HepG2 (cell line): Measurements from ENCODE around the gene THADA. TPM values are rescaled to one million over a fixed set of nuclear protein-coding genes. Genes with fewer than 3 reads are reported as not detected.

Experiments used
- ATAC-seq: fragments of 200-7000 bp; cut with Tn5 transposase; 3 replicates; pipeline ENCODE4 v1.9.1; 2020; ENCODE audit warnings: mild to moderate bottlenecking, moderate library complexity
- BruUV-seq: library from RNA; stranded (reverse); fragments of 400-500 nt; replicated peaks from 2 replicates; lab custom pipeline; 2021; lab: Mats Ljungman, UMichigan
- CTCF ChIA-PET: fragments of 300-600 bp; formaldehyde crosslinking; extraction: SDS; loops from one replicate; lab custom pipeline; 2021; ENCODE audit warnings: low total read pairs, inconsistent platforms, low intra/inter-chr PET ratio; lab: Yijun Ruan, JAX
- POLR2A ChIA-PET: fragments of 350-600 bp; sonication (Branson Sonifier 250); formaldehyde crosslinking; loops from one replicate; lab custom pipeline; 2020; ENCODE audit warnings: antibody characterized with exemption, inconsistent platforms; lab: Yijun Ruan, JAX
- DNase-seq: peaks from one replicate; pipeline ENCODE4 v3.0.0-alpha.2; 2015; ENCODE audit warnings: low spot score
- FAIRE-seq: peaks from 3 replicates; lab custom pipeline; 2011; peaks lifted over from hg19 to GRCh38; lab: Jason Lieb, UNC
- H2AFZ ChIP-seq: one replicate; pipeline ENCODE4 v1.6.1; 2011; ENCODE audit warnings: low read length, inconsistent platforms
- H3K27ac ChIP-seq: fragments of 300-600 bp; 3 replicates; pipeline ENCODE4 v1.8.0; 2011; ENCODE audit warnings: mixed run types, mild to moderate bottlenecking, mixed read lengths, low read length, inconsistent platforms; ENCODE audit not compliant: insufficient read depth; ENCODE audit errors: extremely low read length
- H3K27me3 ChIP-seq, 2 experiments: fragments of 200-600 bp in 1 of 2; 2 replicates in 1 of 2; 3 replicates in 1 of 2; pipeline versions ENCODE4 v1.6.0 to v1.8.0; 2011; ENCODE audit warnings: low read length in 2 of 2, mild to moderate bottlenecking in 2 of 2, moderate library complexity in 2 of 2, inconsistent platforms in 1 of 2; ENCODE audit not compliant: insufficient read depth in 2 of 2, control insufficient read depth in 1 of 2
- H3K36me3 ChIP-seq, 2 experiments: fragments of 200-600 bp in 1 of 2; replicated peaks in 1 of 2; 2 replicates in 1 of 2; 3 replicates in 1 of 2; pipeline versions ENCODE4 v1.5.1 to v1.8.0; 2011; ENCODE audit warnings: low read length in 2 of 2, inconsistent platforms in 1 of 2; ENCODE audit not compliant: insufficient read depth in 2 of 2, control insufficient read depth in 1 of 2
- H3K4me1 ChIP-seq: 2 replicates; pipeline ENCODE4 v1.5.1; 2012; ENCODE audit warnings: low read length, inconsistent platforms; ENCODE audit not compliant: insufficient read depth
- H3K4me2 ChIP-seq: 2 replicates; pipeline ENCODE4 v1.6.0; 2011; ENCODE audit warnings: low read depth, low read length, inconsistent platforms
- H3K4me3 ChIP-seq, 3 experiments: fragments of 200-600 bp in 1 of 3; sonication (generic), shearing (Covaris generic) in 1 of 3; replicated peaks in 1 of 3; 2 replicates each; pipeline ENCODE4 v1.5.1; 2011 to 2016; ENCODE audit warnings: low read length in 3 of 3, inconsistent platforms in 2 of 3, low read depth in 2 of 3, mild to moderate bottlenecking in 2 of 3, control low read depth in 1 of 3, mixed read lengths in 1 of 3; ENCODE audit not compliant: insufficient read depth in 1 of 3
- H3K79me2 ChIP-seq: one replicate; pipeline ENCODE4 v1.6.1; 2011; ENCODE audit warnings: low read length, inconsistent platforms; ENCODE audit not compliant: insufficient read depth
- H3K9ac ChIP-seq: 2 replicates; pipeline ENCODE4 v1.6.0; 2011; ENCODE audit warnings: mild to moderate bottlenecking, low read depth, low read length, inconsistent platforms; ENCODE audit not compliant: insufficient read depth
- H3K9me3 ChIP-seq: 2 replicates; pipeline ENCODE4 v1.5.1; 2012; ENCODE audit warnings: mild to moderate bottlenecking, low read length
- H4K20me1 ChIP-seq: 2 replicates; pipeline ENCODE4 v1.6.0; 2011; ENCODE audit warnings: inconsistent platforms, mild to moderate bottlenecking, low read length, moderate library complexity; ENCODE audit not compliant: insufficient read depth
- DPF2 ChIP-seq: sonication (generic); formaldehyde crosslinking; IDR thresholded peaks from 2 replicates; pipeline ENCODE4 v1.4.0; 2020; ENCODE audit warnings: mild to moderate bottlenecking, low read depth, missing genetic modification reagents, borderline replicate concordance
- E2F1 ChIP-seq: sonication (generic); formaldehyde crosslinking; IDR thresholded peaks from 2 replicates; pipeline ENCODE4 v1.5.0; 2020; ENCODE audit warnings: missing genetic modification reagents
- GATAD1 ChIP-seq: IDR thresholded peaks from 2 replicates; pipeline ENCODE4 v1.6.1; 2016; ENCODE audit warnings: missing genetic modification reagents, missing compliant biosample characterization
- HNF1A ChIP-seq, 2 experiments: sonication (generic) in 1 of 2; formaldehyde crosslinking in 1 of 2; IDR thresholded peaks; 2 replicates each; pipeline versions ENCODE4 v1.4.0 to v1.6.1; 2016 to 2020; ENCODE audit warnings: borderline replicate concordance in 1 of 2, low read depth in 1 of 2, mild to moderate bottlenecking in 1 of 2, missing genetic modification reagents in 1 of 2
- JUN ChIP-seq: sonication (generic); formaldehyde crosslinking; IDR thresholded peaks from 2 replicates; pipeline ENCODE4 v1.4.0; 2020; ENCODE audit warnings: mild to moderate bottlenecking, missing genetic modification reagents
- SMAD3 ChIP-seq: sonication (generic); formaldehyde crosslinking; IDR thresholded peaks from 2 replicates; pipeline ENCODE4 v1.4.0; 2020; ENCODE audit warnings: missing genetic modification reagents
- SRSF1 ChIP-seq: fragments of 200-400 bp; formaldehyde crosslinking; optimal IDR thresholded peaks from 2 replicates; pipeline ENCODE3; 2017; ENCODE audit warnings: mild to moderate bottlenecking, low read depth, low read length, moderate library complexity
- TARDBP ChIP-seq: sonication (generic); formaldehyde crosslinking; IDR thresholded peaks from 2 replicates; pipeline ENCODE4 v1.8.0; 2022; ENCODE audit warnings: mild to moderate bottlenecking, missing genetic modification reagents
- ZBTB38 ChIP-seq: sonication (generic); formaldehyde crosslinking; IDR thresholded peaks from 2 replicates; pipeline ENCODE4 v1.5.1; 2020; ENCODE audit warnings: mild to moderate bottlenecking, missing genetic modification reagents
- ZNF180 ChIP-seq: sonication (generic); formaldehyde crosslinking; IDR thresholded peaks from 2 replicates; pipeline ENCODE4 v1.4.0; 2020; ENCODE audit warnings: low read depth, missing genetic modification reagents, borderline replicate concordance
- ZNF550 ChIP-seq: sonication (generic); formaldehyde crosslinking; IDR thresholded peaks from 2 replicates; pipeline ENCODE4 v1.4.0; 2020; ENCODE audit warnings: mild to moderate bottlenecking, missing genetic modification reagents, borderline replicate concordance
- ZNF792 ChIP-seq: IDR thresholded peaks from 2 replicates; pipeline ENCODE4 v1.6.1; 2016
- ZSCAN20 ChIP-seq: sonication (generic); formaldehyde crosslinking; IDR thresholded peaks from 2 replicates; pipeline ENCODE4 v1.4.0; 2020; ENCODE audit warnings: missing genetic modification reagents, mild to moderate bottlenecking, borderline replicate concordance
- ZSCAN31 ChIP-seq: sonication (generic); formaldehyde crosslinking; IDR thresholded peaks from 2 replicates; pipeline ENCODE4 v1.5.0; 2020; ENCODE audit warnings: low read depth, mild to moderate bottlenecking, missing genetic modification reagents
- WGBS: methylation state at CpG from one replicate; pipeline ENCODE4 v1.1.6; 2017; ENCODE audit warnings: low lambda C conversion rate; 5-methylcytosine and 5-hydroxymethylcytosine counted together
- in situ Hi-C: cut with HindIII; loops from 2 replicates; pipeline ENCODE4 v1.10.0; 2017; ENCODE audit warnings: low pct_unique_long_range_greater_than_20kb; ENCODE audit not compliant: extremely low pct_ligation_motif_present
- intact Hi-C: fragments of 100-400 bp; cut with micrococcal nuclease; formaldehyde crosslinking; loops from one replicate; pipeline ENCODE4 v1.10.0; 2022; ENCODE audit not compliant: unreplicated experiment
- polyA plus RNA-seq, 8 experiments: library from polyadenylated mRNA; depleted of rRNA in 3 of 8; stranded (reverse) in 7 of 8; unstranded in 1 of 8; fragments of >200 nt; fragmentation: Illumina TruSeq in 4 of 8; extraction: Trizol in 4 of 8; gene quantifications; 2 replicates each; pipeline versions ENCODE4 v1.2.1 to v1.2.3, GENCODE V29; 2011 to 2016; ENCODE audit warnings: low read depth in 4 of 8, missing spikeins in 1 of 8, mixed read lengths in 1 of 8; ENCODE audit not compliant: insufficient read depth in 1 of 8
- total RNA-seq, 5 experiments: library from RNA; depleted of rRNA; stranded (reverse); fragments of >200 nt; fragmentation: Illumina TruSeq; extraction: Trizol; gene quantifications; 2 replicates each; pipeline ENCODE4 v1.2.3, GENCODE V29; 2016; ENCODE audit warnings: low read depth in 1 of 5
- TF ChIP-seq, protein P1 (sequence below): sonication (generic); formaldehyde crosslinking; IDR thresholded peaks from 2 replicates; pipeline ENCODE4 v1.4.0; 2020; ENCODE audit warnings: missing genetic modification reagents

THADA gene
- total and polyA plus RNA-seq, 2 of the 13 experiments (the other 11 are each of a cell fraction or from before 2014, with no cell fraction given) = 12.7 to 21.7 TPM

GRCh38 chr2:43424262-43425207 lies 171.3 kb downstream of the THADA start:
- peak overlapping the region; percentile 54 for H3K4me2 ChIP-seq
- WGBS = 44% methylated on average over 6 of the region's 6 CpGs
- peak; percentile 94 for DNase-seq
- peak; percentile 83 for ATAC-seq
- in situ Hi-C loops = no loop called here
- ChIA-PET POLR2A (interaction anchor here (0.9 to 2.1 kb wide), 8 partner anchors 20 to 446 kb away, joined by 3 to 9 read pairs (median 4); partner anchors contain the start of gene ZFP36L2), CTCF (no interaction called here)
- no peaks in the 10 kb centered on the region for H3K27me3 ChIP-seq
- no peaks in the 10 kb centered on the region for H3K79me2 ChIP-seq
- no peaks in the 10 kb centered on the region for H3K9me3 ChIP-seq
- H3K4me1 ChIP-seq = peaks cover 78% of the 10 kb centered on the region
- no TSS peak for BruUV-seq
- H3K36me3 ChIP-seq = no peaks in the 10 kb centered on the region
- peak; percentile 63 for FAIRE-seq
- no peak overlapping the region; a peak in 1 of 6 replicates for H3K4me3 ChIP-seq
- intact Hi-C loops = loop anchor here (1.0 to 5.0 kb wide), 4 partner anchors 33 to 113 kb away; no protein-coding TSS in a partner anchor
- H3K27ac ChIP-seq = peak overlapping the region; percentile 83
- H2AFZ ChIP-seq = peak overlapping the region; percentile 31
- peak overlapping the region; percentile 49 for H3K9ac ChIP-seq
- H4K20me1 ChIP-seq = no peaks in the 10 kb centered on the region
- TF ChIP-seq GATAD1 (CRISPR knock-in tag) (no peak), ZBTB38 (CRISPR knock-in tag) (no peak), ZSCAN31 (CRISPR knock-in tag) (0 out of 2 replicates have a peak, but pooled peaks have one; percentile 14), ZNF792 (CRISPR knock-in tag) (peak; percentile 66), ZNF550 (CRISPR knock-in tag) (no peak), JUN (CRISPR knock-in tag) (no peak), DPF2 (peak; percentile 70; the same call in 1 of the 2 replicates), TARDBP (peak; percentile 48; the same call in 1 of the 2 replicates), E2F1 (no peak), SRSF1 (no peak), HNF1A (IDR thresholded peaks at IDR 0.05; ENCODE audit: low read depth) (peak; percentile 56), HNF1A (CRISPR knock-in tag; IDR thresholded peaks at IDR 0.05; ENCODE audit: borderline replicate concordance) (peak; percentile 68; the same call in 1 of the 2 replicates), SMAD3 (peak; percentile 88; the same call in 1 of the 2 replicates), ZSCAN20 (CRISPR knock-in tag) (no peak), ZNF180 (CRISPR knock-in tag) (no peak)
- TF ChIP-seq, protein P1, sequence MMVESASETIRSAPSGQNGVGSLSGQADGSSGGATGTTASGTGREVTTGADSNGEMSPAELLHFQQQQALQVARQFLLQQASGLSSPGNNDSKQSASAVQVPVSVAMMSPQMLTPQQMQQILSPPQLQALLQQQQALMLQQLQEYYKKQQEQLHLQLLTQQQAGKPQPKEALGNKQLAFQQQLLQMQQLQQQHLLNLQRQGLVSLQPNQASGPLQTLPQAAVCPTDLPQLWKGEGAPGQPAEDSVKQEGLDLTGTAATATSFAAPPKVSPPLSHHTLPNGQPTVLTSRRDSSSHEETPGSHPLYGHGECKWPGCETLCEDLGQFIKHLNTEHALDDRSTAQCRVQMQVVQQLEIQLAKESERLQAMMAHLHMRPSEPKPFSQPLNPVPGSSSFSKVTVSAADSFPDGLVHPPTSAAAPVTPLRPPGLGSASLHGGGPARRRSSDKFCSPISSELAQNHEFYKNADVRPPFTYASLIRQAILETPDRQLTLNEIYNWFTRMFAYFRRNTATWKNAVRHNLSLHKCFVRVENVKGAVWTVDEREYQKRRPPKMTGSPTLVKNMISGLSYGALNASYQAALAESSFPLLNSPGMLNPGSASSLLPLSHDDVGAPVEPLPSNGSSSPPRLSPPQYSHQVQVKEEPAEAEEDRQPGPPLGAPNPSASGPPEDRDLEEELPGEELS = peak; percentile 84
